OCI-LY7 (cell line): ENCODE results near the gene CBFA2T3.

Source experiments
- CTCF ChIP-seq: fragments of 200-600 bp; sonication (generic); conservative IDR thresholded peaks from 2 replicates; pipeline ENCODE4 v1.5.1; 2014; ENCODE audit warnings: mild to moderate bottlenecking, antibody characterized with exemption, low read length, moderate library complexity, mixed read lengths
- EZH2phosphoT487 ChIP-seq: fragments of 200-600 bp; sonication (generic); IDR thresholded peaks from 2 replicates; pipeline ENCODE4 v1.6.1; 2018; ENCODE audit warnings: low read depth, borderline replicate concordance, mild to moderate bottlenecking, mixed run types, antibody characterized with exemption, low read length, moderate library complexity, mixed read lengths

- TF ChIP-seq CTCF (no peak), EZH2phosphoT487 (no peak)
Observed at GRCh38 chr16:88976366-88977017, 515 bp downstream of the CBFA2T3 start.
